Superior temporal gyrus (tissue), 1 donor: ENCODE data around the gene CNTN5.

Experiments
- DNase-seq: peaks from one replicate; pipeline ENCODE4 v3.0.0-alpha.2; 2016; ENCODE audit errors: extremely low spot score

The CNTN5 gene

GRCh38 chr11:99170591-99170990, 149.8 kb downstream of the CNTN5 start:
- no peak for DNase-seq

- no peak for DNase-seq
These were observed 150.6 kb downstream of the CNTN5 start for GRCh38 chr11:99171330-99171729.

- DNase-seq: no peak
These were observed 155.7 kb downstream of the CNTN5 start for GRCh38 chr11:99176430-99176829.

- DNase-seq: no peak
These were observed 156.7 kb downstream of the CNTN5 start for GRCh38 chr11:99177446-99177845.

GRCh38 chr11:99184146-99184545, 163.4 kb downstream of the CNTN5 start:
- no peak for DNase-seq

GRCh38 chr11:99188221-99188620, 167.5 kb downstream of the CNTN5 start:
- peak; percentile 36 for DNase-seq

- no peak for DNase-seq
These were observed 172.0 kb downstream of the CNTN5 start for GRCh38 chr11:99192716-99193115.

GRCh38 chr11:99197477-99197876, 176.7 kb downstream of the CNTN5 start:
- DNase-seq: no peak

GRCh38 chr11:99198215-99198614, 177.5 kb downstream of the CNTN5 start:
- no peak for DNase-seq

- DNase-seq: peak; percentile 38
These were observed 178.6 kb downstream of the CNTN5 start for GRCh38 chr11:99199341-99199740.

GRCh38 chr11:99200720-99201119, 180.0 kb downstream of the CNTN5 start:
- DNase-seq: no peak

- no peak for DNase-seq
These were observed 188.1 kb downstream of the CNTN5 start for GRCh38 chr11:99208813-99209212.

GRCh38 chr11:99229544-99229943, 208.8 kb downstream of the CNTN5 start:
- DNase-seq: no peak

- DNase-seq: no peak
These were observed 213.8 kb downstream of the CNTN5 start for GRCh38 chr11:99234534-99234933.

GRCh38 chr11:99238401-99238800, 217.7 kb downstream of the CNTN5 start:
- no peak for DNase-seq

GRCh38 chr11:99240192-99241030, 219.7 kb downstream of the CNTN5 start:
- DNase-seq: no peak

- DNase-seq: no peak
These were observed 220.3 kb downstream of the CNTN5 start for GRCh38 chr11:99241066-99241465.

GRCh38 chr11:99244613-99245012, 223.9 kb downstream of the CNTN5 start:
- DNase-seq: no peak

- no peak for DNase-seq
These were observed 225.4 kb downstream of the CNTN5 start for GRCh38 chr11:99246199-99246598.

- no peak for DNase-seq
These were observed 235.9 kb downstream of the CNTN5 start for GRCh38 chr11:99256614-99257013.

- no peak for DNase-seq
These were observed 236.4 kb downstream of the CNTN5 start for GRCh38 chr11:99257131-99257530.

- no peak for DNase-seq
These were observed 239.9 kb downstream of the CNTN5 start for GRCh38 chr11:99260696-99261095.

GRCh38 chr11:99268886-99269285, 248.1 kb downstream of the CNTN5 start:
- DNase-seq: no peak

- no peak for DNase-seq
These were observed 250.8 kb downstream of the CNTN5 start for GRCh38 chr11:99271527-99271926.
